HG02798 (cell line): ENCODE results near the gene OSER1.
"Not testable (repeated sequence)": the region's sequence is repeated elsewhere in the genome, so short reads cannot be mapped to it uniquely, and the experiment has no call there.

Experiments
- ATAC-seq: cut with Tn5 transposase; IDR thresholded peaks from one replicate; pipeline ENCODE4 v1.9.1; 2021; ENCODE audit warnings: mild to moderate bottlenecking; ENCODE audit not compliant: unreplicated experiment, poor library complexity

OSER1 gene

DNA sequence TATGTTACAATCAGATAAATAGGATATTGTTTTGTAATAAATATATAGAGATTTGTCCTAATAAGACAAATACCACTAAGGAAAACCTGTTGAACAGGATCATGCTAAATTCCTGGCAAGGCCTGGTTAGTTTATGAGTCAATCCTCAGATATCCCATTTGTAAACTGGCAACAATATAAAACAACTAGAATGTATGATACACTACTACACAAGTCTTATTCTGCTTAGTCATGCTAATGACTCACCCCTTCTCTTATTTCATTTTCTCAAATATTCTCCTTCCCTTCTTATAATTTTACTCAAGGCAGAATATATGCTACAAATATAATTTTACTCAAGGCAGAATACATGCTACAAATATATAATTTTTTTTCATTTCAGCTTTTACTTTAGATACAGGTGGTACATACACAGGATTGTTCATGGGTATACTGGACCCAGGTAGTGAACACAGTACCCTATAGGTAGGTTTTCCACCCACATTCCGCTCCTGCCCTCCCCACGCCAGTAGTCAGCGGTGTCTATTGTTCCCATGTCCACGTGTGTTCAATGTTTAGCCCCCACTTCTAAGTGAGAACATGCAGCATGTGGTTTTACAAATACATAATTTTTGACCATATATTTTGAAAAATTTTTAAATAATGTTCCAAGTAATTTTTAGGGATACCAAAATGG, 6.3 kb downstream of the OSER1 start:
- ATAC-seq = no peak

DNA sequence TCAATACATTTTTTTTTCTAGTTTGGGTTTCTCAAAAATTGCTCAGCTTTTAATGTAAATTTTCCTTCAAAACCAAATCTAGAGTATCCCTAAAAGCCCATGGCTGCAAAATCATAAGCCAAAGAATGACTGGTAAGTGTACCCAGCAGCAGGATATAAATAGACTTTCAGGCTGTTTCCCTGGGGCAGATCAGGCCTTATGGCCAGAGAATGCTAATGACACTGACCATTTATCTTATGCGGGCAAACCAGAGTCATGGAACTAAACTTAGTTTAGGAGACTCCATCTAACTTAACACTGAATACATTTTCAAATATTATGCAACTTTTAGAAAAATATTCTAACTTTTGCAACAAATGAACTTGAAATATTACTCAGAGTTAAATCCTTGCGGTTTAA, 7.4 kb downstream of the OSER1 start:
- ATAC-seq = no peak

GRCh38 chr20:44200983-44201382, 9.6 kb downstream of the OSER1 start:
- no peak for ATAC-seq

DNA sequence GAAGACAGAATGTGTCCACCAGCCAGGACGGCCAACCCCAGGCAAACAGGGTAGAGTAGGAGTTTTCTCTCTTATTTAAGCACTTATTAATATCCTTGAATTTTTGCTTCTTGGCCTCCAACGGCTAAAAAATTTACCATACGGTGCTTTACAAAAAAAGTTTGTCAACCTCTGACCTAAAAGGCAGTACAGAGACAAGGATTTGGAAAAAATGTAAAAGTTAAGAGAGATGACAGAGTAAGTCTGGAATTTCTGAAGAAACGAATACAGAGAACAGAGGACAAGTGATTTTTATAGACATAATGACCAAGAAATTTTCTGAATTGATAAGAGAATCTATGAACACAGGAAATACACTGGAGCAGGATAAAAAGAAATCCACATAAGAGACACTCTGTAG, 10.2 kb downstream of the OSER1 start:
- no peak for ATAC-seq

DNA sequence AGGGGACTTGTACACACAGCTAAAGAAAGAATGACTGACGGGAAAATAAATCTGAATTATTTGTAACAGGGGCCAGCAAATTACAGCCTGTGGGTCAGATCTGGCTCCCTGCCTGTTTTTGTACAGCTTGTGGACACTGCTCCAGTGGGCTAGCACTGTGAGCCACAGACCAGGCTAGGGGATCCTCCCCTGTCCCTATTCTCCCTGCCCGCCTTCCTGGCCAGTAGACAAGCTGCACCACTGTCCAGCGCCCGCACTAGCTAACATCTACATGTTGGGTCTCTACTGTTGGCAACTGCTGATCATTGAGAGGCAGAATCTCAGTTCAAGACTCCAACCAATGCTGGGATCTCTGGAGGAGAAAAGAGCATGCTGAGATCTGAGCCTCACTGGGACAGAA, 10.7 kb downstream of the OSER1 start:
- ATAC-seq = no peak

- ATAC-seq = no peak
Measured at GRCh38 chr20:44198872-44199271, 11.7 kb downstream of the OSER1 start.

- ATAC-seq = no peak
Measured at GRCh38 chr20:44196271-44196670, 14.3 kb downstream of the OSER1 start.

DNA sequence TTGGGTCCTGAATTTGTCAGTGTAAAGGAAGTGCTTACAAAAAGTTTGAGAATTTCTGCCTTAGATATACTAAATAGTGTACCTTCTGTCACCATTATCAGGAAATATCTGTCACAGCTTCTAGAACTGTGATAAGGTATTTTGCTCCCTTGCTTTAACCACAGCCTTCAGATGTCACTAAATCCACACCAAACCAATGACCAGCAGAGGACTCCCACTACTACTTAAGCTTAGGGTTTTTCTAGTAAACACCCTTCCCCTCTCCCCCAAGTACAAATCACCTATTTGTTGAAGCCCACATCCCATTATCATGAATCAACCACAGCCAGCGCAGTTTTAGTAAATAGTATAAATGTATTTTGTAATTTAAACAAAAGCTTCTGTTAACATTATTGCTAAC, 15.0 kb downstream of the OSER1 start:
- no peak for ATAC-seq

- no peak for ATAC-seq
Measured at GRCh38 chr20:44193801-44194200, 16.8 kb downstream of the OSER1 start.

DNA sequence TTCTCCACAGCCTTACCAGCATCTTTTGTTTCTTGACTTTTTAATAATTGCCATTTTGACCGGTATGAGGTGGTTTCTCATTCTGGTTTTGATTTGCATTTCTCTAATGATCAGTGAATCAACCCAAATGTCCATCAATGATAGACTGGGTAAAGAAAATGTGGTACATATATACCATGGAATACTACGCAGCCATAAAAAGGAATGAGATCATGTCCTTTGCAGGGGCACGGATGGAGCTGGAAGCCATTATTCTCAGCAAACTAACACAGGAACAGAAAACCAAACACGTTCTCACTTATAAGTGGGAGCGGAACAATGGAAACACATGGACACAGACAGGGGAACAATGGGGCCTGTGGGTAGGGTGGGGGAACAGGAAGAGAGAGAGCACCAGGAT, 18.9 kb downstream of the OSER1 start:
- not testable (repeated sequence) for ATAC-seq

GRCh38 chr20:44190197-44190852, 20.2 kb downstream of the OSER1 start:
- not testable (repeated sequence) for ATAC-seq

DNA sequence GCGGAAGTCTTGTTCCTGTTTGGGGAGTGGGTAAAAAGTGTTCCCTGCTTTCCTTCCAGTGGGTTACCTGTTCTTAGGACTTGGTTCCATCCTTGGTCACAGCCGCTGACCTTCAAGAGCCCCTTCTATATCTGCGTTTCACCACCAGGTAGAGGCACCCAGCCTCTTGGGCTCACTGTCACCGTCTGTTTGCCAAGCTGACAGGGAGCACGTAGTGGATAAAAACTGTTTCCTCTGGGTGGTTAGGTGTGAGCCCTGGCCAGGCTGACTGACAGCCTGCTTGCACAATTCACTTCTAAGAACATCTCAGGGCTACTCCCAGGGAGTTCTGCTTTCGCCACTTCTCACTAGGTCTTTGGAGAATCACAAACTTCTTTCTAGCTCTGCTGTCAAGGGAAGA, 21.8 kb downstream of the OSER1 start:
- ATAC-seq = no peak

DNA sequence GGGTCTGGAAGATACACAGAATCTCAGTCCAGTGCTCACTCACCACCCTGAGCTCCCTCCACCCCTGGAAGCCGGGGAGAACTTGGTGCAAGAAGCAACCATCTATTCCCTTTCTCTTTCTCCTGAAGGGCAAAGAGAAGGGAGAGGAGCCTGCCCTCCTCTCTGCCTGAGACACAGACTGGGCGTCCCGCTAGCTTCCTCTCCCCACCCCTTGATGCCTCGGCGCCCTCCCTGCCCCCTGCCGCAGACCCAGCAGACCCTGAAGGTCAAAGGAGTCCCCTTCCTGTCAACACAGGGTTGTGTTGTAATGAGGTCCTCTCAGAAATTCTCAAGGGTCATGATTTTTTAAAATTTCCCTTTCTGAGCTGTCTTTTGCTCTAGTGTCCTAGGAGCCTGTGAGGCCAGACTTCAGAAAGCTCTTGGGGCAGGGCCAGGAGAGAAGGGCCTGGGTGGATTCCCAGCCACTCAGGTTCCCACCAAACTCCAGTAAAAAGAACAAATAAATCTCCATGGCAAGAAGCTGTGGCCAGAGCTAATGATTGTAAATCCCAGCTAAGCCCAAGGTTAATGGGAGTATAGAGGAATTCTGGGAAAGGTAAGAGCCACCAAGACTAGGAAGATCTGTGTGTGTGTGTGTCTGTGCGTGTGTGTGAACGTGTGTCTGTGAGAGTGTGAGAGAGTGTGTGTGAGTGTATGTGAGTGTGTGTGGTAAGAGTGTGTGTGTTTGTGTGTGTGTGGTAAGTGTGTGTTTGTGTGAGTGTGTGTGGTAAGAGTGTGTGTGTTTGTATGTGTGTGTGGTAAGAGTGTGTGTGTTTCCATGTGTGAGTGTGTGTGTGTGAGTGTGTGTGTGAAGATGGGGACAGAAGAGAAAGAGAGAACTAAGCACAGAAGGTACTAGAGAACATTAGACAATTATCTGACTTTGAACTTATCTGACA, 22.5 kb downstream of the OSER1 start:
- no peak for ATAC-seq

- ATAC-seq = no peak
Measured at GRCh38 chr20:44187054-44187771, 23.4 kb downstream of the OSER1 start, which contains the start of gene JPH2. JPH2 (minus strand) TSS chr20:44187188; CDS start chr20:44186705, 483 bp downstream.

DNA sequence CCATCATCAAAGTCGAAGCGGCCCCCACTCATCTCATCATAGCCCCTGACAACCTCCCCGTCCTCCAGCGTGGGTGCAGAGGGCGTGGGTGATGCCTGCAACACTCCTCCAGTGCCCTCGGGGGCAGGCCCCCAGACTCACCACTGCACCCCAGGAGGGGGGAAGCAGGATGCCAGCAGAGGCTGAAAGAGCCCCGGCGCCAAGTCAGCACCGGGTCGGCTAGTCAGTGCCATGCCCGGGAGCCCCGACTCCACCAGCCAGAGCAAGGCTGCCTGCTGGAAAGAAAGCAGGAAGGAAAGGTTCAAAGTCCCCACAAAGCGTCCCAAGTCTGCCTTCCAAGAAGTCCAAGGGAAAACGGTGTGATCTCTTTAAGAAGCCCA, 23.9 kb downstream of the OSER1 start:
- ATAC-seq = no peak

DNA sequence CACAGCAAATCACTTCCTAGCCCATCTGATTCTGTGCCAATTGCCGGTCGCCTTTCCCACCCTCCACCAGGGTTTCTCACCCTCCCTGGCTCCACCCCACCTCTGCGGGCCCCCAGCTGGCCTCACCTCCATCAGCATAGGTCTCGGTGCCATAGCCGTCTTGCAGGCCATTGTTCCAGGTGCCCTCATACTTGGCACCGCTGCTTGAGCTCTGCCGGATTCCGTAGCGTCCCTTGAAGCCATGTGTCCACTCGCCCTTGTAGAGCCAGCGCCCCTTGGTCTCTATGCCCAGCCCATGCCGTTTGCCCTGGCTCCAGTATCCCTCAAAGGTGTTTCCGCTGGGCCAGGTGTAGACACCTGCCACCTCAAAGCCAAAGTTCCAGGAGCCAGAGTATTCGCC, 24.4 kb downstream of the OSER1 start:
- ATAC-seq = no peak

- ATAC-seq = no peak
Measured at GRCh38 chr20:44185574-44185973, 25.0 kb downstream of the OSER1 start.

- ATAC-seq = no peak
Measured at GRCh38 chr20:44183282-44183681, 27.3 kb downstream of the OSER1 start.

- no peak for ATAC-seq
Measured at GRCh38 chr20:44182863-44183262, 27.7 kb downstream of the OSER1 start.

- no peak for ATAC-seq
Measured at GRCh38 chr20:44182135-44182765, 28.3 kb downstream of the OSER1 start.
